NCI-H1694 (cell line): ENCODE results near the gene CUEDC2.

Experiments used
- DNase-seq: peaks from one replicate; lab custom pipeline; 2025; lab: John Stamatoyannopoulos, UW

Gene CUEDC2

DNA sequence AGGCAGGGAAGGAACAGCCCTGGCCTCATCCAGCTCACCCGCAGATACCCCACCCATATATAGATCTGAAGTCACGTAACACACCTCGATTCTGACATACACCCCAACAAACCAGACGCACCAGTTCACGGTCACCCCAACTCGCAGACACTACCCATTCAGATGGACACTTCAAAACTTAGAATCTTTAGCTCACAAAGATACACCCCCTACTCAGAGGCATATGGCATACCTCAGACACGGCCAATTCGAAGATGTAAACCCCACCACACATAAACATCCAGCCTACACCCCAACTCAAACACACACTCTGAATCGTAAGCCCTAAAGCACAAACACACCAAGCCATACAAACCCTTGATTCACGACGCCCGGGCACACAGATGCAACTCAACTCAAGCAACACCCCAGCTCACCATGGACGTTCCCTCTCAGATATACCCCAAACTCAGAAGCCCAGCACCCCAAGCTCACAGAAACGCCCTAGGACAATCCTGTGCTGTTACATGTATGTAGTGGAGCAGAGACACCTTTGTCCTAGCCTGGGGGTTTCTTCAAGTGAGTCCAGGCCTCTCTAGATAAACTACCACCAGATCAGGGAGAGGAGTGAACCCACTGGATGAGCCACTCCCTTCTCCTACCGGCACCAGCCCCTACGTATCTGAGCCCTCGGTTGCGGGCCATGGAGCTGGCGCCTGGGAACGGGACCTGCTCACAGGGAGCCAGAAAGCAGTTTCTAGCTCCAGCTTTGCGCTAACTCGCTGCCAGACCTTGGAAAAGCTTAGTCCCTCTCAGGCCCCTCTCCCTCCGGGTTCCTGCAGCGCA, 22.6 kb downstream of the CUEDC2 start:
- no peak for DNase-seq

GRCh38 chr10:102408728-102409603, 23.4 kb downstream of the CUEDC2 start:
- peak; percentile 18 for DNase-seq

- no peak for DNase-seq
These were observed 24.1 kb downstream of the CUEDC2 start for GRCh38 chr10:102408131-102408727.

DNA sequence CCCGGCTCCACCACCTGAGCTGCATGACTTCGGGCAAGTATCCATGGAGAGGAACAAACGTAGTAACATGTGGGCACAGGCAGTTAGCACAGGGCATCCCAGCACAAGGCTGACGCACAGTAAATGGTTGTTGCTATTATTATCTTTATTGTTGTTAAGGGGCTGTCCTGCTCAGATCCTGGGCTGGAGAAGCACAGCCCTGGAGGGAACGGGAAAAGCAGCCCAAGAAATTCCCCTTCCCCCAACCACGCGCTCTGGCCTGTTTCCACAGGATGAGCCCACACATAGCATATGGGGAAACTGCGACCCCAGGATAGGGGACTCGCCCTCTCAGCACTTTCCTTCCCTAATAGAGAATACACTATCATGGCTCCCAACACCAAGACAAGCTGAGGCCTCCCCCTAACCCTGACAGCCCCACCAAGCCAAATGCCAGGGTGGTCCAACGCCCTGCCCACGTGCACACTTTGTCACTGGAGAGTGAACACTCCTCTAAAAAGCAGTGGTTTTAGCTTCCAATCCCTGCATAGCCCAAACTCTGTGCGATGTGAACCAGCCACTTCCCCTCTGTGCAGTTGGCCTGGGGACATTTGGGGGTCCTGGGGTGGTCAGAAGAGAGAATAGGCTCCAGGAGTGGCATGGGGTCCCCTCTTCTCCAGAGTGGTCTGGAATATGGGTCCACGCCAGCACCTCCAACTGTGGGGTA, 24.8 kb downstream of the CUEDC2 start:
- no peak for DNase-seq

- no peak for DNase-seq
These were observed 25.6 kb downstream of the CUEDC2 start for GRCh38 chr10:102406815-102407214.

DNA sequence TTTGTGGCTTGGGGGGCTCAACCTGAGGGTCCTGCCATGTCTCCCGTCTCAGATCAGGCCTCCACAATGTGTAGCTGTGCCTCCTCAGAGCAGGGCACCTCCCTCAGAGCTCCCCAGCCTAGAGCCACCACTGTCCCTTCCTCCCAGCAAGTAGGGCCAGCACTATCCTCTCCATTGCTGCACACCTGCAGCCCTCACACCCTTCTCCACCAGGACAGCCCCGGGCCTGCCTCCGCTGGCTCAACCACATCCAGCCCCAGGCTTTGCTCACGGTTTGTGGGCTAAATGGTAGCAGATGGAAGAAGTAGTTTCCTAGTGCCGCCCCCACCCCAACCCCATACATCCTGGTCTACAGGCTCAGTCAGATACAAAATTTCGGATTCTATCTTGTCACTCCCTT, 26.7 kb downstream of the CUEDC2 start:
- DNase-seq, result no peak

- no peak for DNase-seq
These were observed 27.2 kb downstream of the CUEDC2 start for GRCh38 chr10:102405108-102405571.

DNA sequence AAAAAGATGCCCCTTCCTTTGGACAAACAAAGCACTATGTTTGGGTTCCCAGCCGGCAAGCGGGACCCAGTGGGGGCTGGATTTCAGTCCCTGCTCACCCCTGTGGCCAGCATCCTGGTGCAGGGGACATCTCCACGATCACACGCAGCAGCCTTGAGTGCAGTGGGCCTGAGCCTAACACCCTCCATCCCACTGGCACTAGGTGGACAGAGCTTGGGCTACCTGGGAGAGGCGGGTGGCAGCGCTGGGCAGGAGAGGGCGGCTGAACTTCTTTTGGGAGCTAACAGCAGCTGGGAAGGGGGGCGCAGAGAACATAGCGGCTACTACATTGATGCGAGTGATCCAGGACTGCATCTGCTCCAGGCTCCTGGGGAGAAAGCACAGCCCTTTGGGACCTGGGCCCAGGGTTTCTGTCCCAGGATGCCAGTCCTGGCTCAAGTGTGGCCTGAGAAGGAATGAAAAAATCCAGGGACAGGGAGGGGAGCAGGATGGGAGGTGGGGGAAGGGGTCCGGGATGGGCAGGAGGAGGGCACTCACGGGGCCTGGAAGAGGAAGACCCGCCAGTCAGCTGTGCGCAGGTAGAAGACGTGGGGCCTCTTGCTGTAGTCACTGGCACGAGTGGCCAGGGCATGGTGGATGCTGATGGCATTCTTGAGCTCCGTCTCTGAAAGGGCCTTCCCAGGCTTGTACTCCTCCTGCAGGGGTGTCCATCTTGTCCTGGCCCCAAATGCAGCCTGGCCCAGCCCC, 27.8 kb downstream of the CUEDC2 start:
- no peak for DNase-seq

- no peak for DNase-seq
These were observed 29.3 kb downstream of the CUEDC2 start for GRCh38 chr10:102403115-102403514.

- DNase-seq, result no peak
These were observed 29.9 kb downstream of the CUEDC2 start for GRCh38 chr10:102402512-102402896.

GRCh38 chr10:102401735-102402511, 30.5 kb downstream of the CUEDC2 start:
- no peak for DNase-seq

DNA sequence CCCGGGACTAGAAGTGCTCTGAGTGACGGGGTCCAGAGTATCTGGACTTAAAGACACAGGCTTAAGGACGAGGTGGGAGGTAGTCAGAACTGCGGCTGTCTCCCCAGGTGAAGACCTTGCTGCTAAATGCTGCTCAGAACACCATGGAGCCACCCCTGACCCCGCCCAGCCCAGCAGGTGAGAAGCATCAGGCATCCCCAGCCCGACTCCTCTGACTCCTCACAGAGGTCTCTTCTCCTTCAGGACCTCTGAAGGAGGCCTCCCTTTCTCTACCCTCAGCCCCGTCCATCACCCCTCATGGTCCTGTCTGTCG, 31.1 kb downstream of the CUEDC2 start:
- DNase-seq, result no peak

GRCh38 chr10:102400598-102401341, 31.6 kb downstream of the CUEDC2 start:
- no peak for DNase-seq

- DNase-seq, result no peak
These were observed 32.3 kb downstream of the CUEDC2 start for GRCh38 chr10:102400076-102400475.

DNA sequence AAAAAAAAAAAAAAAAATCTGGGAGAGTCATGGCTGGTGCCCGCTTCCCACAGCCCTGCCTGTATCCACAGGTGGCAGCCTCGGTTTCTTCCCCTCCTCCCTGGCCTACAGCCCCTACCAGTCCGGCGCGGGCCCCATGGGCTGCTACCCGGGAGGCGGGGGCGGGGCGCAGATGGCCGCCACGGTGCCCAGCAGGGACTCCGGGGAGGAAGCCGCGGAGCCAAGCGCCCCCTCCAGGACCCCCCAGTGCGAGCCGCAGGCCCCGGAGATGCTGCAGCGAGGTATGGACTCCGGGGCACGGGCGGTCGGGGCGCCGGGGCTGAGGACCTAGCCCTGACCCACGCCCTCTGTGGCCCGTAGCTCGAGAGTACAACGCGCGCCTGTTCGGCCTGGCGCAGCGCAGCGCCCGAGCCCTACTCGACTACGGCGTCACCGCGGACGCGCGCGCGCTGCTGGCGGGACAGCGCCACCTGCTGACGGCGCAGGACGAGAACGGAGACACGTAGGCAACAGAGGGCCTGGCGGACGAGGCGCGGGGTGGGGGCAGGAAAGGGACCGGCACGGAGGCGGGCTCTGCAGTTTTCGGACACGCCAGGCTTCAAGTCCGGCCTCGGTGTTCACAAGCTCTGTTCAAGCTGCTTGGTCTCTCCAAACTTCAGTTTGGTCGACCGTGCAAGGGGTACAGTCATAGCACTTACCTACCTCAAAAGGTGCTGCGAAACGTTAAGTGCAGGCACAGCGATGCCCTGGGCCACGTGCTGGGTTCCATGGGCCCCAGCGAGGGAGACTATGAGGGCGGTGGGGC, 33.0 kb downstream of the CUEDC2 start:
- peak; percentile 43 for DNase-seq

- no peak for DNase-seq
These were observed 34.0 kb downstream of the CUEDC2 start for GRCh38 chr10:102398172-102399020.

DNA sequence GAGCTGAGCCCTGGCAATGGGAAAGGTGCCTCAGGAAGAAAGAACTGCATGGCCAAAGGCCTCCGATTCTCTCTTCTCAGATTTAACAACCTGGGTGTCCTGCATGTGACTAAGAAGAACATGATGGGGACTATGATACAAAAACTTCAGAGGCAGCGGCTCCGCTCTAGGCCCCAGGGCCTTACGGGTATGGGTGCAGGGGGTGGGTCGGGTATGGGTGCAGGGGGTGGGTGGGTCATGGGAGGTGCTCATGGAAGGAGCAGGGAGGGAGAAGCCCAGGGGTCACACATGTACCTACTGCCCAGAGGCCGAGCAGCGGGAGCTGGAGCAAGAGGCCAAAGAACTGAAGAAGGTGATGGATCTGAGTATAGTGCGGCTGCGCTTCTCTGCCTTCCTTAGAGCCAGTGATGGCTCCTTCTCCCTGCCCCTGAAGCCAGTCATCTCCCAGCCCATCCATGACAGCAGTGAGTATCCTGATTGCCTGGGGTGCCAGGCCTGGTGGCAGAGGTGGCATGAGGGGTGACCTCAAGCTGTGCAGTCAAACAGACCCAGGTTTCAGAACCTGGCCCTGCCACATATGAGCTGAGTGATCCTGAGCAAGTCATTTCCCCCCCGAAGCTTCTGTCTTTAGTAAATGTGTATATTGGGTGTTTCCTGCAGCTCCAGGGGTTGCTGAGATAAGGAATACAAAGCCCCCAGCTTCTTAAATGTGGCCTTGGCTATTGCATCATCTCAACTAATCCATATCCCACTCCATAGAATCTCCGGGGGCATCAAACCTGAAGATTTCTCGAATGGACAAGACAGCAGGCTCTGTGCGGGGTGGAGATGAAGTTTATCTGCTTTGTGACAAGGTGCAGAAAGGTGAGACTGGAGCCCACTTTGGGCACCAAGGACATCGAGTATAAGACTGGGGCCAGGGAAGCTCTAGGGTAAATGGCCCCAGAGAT, 34.9 kb downstream of the CUEDC2 start:
- no peak for DNase-seq
